Umbilical cord (tissue), 2 donors: Measurements from ENCODE around the gene PRR16. TPM values are rescaled to one million over a fixed set of nuclear protein-coding genes. Genes with fewer than 3 reads are reported as not detected.
A peak's percentile ranks its signal among the peaks of the same experiment; 100 is the strongest.

ENCODE experiments used
- DNase-seq: peaks from one replicate; pipeline ENCODE4 v3.0.0-alpha.2; 2015; ENCODE audit warnings: low spot score
- total RNA-seq: library from RNA; depleted of rRNA; stranded (reverse); fragments of >200 nt; gene quantifications from one replicate; pipeline ENCODE4 v1.2.3, GENCODE V29; 2014; ENCODE audit warnings: low replicate concordance; ENCODE audit not compliant: insufficient read depth

PRR16 gene
- total RNA-seq, 1 donor from 2014 or later: 7.9 TPM

GRCh38 chr5:120512791-120513650, 48.9 kb downstream of the PRR16 start:
- DNase-seq: no peak

DNA sequence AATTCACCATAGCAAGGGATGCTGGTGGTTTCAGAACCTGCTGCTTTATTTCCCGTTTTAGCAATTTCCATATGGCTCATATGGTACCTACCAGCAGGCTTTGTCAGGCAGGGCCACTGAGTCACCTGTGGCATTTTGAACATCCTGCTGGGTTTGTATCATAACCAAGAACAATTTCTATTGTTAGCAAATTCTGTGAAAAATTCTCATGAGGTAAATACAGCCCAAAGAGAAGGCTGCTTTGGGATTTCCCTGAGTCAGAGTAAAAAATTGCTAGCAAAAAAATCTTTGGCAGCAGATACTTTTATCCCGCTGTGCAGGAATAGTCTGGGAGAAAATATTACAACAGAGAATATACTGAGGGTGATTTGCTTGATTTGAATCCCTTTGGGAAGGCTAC, 52.7 kb downstream of the PRR16 start:
- peak; percentile 69 for DNase-seq

GRCh38 chr5:120517607-120518252, 53.6 kb downstream of the PRR16 start:
- DNase-seq: peak; percentile 85

GRCh38 chr5:120518581-120518980, 54.5 kb downstream of the PRR16 start:
- DNase-seq: no peak

GRCh38 chr5:120527251-120527650, 63.2 kb downstream of the PRR16 start:
- no peak for DNase-seq

DNA sequence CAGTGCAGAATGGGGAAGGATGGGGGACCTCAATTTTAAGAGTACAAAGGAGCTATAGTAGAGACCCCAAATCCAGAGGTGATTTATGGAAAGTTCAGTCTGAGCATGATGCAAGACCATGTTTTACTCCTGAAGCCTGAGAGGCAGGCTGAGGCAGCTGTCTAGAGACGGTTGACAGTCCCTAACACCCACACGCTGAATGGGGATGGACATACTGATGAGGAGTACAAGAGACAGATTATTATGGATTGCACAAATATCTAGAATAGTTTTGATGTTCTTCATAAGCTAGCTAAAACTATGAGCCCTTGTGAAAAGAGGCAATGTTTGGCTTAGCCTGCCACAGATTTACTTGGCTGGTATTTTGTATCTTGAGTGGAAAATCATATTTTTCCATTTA, 64.5 kb downstream of the PRR16 start:
- no peak for DNase-seq

- DNase-seq: no peak
Measured at GRCh38 chr5:120529386-120529785, 65.3 kb downstream of the PRR16 start.

GRCh38 chr5:120531215-120531614, 67.1 kb downstream of the PRR16 start:
- no peak for DNase-seq

DNA sequence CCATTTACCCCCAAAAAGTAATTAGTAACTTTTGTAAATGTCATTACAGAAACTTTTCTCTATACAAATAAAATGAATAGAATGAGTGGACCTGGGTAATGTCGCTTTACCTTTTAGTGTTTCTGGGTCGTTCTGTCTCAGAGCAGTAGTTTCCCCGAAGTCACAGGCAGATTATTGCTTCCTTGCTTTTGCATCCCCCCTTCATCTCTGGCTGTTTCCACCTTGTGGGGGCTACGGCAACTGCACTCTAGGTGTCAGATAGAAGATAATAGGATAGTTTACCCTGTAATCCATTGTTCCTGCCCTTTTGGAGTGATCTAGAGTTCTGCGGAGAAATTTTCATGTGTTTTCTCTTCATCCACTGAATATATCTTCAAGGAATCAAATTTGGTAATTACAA, 68.7 kb downstream of the PRR16 start:
- no peak for DNase-seq

DNA sequence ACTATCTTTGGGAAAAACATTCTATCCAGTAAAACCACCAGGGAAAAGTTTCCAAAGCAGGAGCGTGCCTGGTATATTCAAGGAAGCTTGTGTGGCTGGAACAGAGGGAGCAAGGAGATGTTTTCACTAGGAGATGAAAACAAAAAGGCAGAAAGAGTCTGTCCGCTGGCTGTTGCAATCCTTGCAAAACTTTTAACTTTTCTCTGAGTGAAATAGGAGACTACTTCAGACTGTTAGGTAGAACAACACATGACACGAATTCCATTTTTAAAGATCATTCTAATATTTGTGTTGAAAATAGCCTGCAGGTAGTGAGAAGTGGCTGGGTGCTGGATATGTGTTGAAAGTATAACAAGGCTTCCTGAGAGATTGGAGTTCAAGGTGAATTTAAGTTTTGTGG, 69.5 kb downstream of the PRR16 start:
- no peak for DNase-seq

- DNase-seq: no peak
Measured at GRCh38 chr5:120535900-120536299, 71.8 kb downstream of the PRR16 start.

GRCh38 chr5:120538149-120538548, 74.0 kb downstream of the PRR16 start:
- DNase-seq: no peak

DNA sequence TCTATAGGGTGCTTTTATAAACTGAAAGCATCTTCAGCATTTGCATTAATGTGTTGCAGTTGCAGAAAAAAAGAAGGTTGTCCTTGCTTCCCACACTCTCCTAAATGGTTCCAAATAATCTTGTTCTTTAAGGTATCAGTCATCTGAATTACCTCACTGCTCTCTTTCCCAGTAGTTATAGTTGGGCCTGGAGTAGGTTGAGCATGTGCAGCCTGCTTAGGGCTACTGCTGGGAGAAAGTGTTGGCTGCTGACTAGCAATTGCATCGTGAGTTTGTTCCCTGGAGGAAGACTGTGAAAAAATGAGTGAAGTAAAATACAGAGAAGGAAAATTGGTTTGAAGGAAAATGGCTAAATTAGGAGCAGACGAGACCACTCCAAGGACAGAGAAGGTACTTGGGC, 74.5 kb downstream of the PRR16 start:
- no peak for DNase-seq

DNA sequence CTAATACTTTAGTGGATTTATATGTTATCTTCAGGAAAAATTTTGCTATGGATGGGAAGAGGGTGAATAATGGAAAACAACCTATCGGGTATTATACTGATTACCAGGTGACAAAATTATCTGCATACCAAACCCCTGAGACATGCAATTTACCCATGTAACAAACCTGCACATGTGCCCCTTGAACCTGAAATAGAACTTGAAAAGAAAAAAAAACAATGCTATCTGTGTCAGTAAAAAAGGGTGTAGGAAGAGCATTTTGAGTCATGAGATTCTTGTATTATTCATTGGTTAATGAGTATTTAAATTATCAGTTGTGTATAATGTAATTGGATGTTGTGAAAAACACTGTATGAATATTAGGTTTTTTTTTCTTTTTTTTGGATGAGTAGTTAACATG, 75.4 kb downstream of the PRR16 start:
- no peak for DNase-seq

DNA sequence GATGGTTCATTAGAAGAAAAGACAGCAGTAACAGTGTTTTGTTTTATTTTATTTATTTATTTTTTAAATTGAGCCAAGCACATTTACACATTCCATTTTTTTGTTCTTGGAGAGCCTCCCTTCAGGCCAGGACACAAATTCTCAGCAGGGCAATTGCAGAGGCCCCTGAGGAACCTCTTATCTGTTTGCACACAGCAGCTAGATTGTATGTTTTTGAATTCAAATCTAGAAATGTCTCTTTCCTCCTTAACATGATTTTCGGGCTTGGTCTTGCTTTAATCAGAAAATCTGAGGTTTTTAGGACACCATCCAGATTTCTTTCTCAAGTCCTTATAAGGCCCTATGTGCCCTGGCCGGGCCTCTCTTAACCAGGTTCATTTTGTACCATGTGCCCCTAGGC, 76.0 kb downstream of the PRR16 start:
- DNase-seq: peak; percentile 24

DNA sequence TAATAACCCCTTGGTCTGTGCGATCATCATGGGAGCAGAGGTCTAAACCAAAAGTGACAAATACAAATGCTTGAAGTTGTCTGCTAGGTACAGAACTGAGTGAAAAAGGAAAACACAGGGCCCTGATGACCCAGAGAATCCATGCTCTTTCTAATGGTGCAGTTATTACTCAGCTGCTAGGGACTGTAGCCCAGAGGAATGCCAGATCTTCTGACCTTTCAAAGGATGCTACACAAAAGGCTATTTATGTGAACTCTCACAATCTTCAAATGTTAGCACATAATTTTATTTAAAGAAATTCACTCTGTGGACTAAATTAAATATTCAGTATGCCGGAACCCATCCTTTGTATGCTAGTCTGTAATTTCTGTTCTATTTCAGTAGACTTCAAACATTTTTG, 79.9 kb downstream of the PRR16 start:
- no peak for DNase-seq

GRCh38 chr5:120545007-120545406, 80.9 kb downstream of the PRR16 start:
- DNase-seq: no peak

- no peak for DNase-seq
Measured at GRCh38 chr5:120545951-120546350, 81.9 kb downstream of the PRR16 start.

DNA sequence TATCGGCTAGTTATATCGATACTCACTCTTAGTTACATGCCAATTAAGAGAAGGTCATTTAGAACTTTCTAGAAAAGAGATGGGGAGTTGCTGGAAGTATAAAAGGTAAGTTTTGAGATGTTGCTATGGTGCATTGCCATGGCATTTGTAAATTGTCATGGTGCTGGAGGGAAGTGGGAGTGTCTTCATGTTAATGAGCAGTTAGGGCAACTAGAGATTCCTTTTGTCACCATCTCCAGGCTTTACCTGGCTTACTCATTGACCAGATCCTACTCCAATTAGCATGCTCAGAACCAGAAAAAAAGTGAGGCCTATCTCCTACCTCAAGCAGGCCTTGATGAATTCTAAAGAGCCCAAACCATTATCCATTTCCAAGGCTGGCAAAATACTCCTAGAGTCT, 82.8 kb downstream of the PRR16 start:
- no peak for DNase-seq

- DNase-seq: no peak
Measured at GRCh38 chr5:120550358-120550757, 86.3 kb downstream of the PRR16 start.

DNA sequence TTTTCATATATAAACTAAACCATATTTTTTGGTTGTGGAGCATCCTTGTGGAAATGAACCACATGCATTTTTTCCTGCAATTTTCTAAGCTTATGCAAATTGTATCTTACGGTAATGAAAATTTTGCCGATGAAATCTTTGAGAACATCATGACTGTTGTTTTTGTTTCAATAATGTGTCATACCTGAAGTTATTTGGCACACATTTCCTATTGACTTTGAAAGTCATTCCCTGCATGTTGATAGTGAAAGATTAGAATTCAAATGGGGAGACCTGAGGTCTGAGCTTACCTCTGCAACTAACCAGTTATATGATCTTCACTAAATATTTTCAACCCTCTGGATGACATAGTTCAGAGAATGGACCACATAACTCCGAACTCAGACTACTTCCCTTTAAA, 88.5 kb downstream of the PRR16 start:
- DNase-seq: no peak

DNA sequence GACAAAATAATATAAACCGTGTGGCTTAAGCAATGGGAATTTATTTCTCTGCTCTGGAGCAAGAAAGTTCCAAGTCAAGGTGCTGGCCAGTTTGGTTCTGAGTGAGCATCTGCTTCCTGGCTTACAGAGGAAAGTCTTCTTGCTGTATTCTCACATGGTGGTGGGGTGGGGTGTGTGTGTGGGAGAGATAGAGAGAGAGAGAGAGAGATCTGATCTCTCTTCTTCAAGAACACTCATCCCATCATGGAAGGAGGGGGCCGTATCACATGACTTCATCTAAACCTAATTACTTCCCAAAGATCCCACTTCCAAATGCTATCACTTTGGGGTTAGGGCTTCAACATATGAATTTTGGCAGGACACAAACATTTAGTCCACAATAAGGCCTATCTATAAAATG, 91.2 kb downstream of the PRR16 start:
- no peak for DNase-seq

DNA sequence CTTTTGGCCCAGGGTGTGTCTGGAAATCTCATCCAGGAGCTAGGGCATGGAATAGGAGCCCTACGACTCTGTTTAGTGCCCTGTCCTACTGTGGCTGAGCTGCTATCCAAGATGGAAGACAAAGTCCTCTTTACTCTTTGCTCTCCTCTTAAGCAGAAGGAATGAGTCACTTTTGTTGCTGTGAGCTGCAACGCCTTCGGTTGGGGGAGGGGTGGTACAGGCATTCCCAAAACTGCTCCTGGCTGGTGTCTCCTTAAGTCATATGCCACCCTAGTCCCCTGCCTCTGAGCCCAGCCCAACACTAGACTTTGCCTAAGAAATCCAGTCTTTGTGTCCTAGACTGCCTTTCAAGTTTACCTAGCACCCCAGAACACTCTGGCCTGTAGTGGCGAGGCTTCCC, 99.9 kb downstream of the PRR16 start:
- no peak for DNase-seq
